HUES48 (cell line): Measurements from ENCODE around the gene BPNT1.

Experiments used
- H3K27ac ChIP-seq: one replicate; pipeline ENCODE4 v1.7.0; 2013; ENCODE audit warnings: low read depth, low read length, inconsistent platforms
- H3K27me3 ChIP-seq: 2 replicates; pipeline ENCODE4 v1.6.1; 2013; ENCODE audit warnings: mild to moderate bottlenecking, low read length; ENCODE audit not compliant: control insufficient read depth, insufficient read depth
- H3K36me3 ChIP-seq: 2 replicates; pipeline ENCODE4 v1.6.1; 2013; ENCODE audit warnings: low read length; ENCODE audit not compliant: control insufficient read depth, insufficient read depth
- H3K4me1 ChIP-seq: 2 replicates; pipeline ENCODE4 v1.6.1; 2013; ENCODE audit warnings: mild to moderate bottlenecking, low read length; ENCODE audit not compliant: control insufficient read depth, insufficient read depth
- H3K4me3 ChIP-seq: 2 replicates; pipeline ENCODE4 v1.5.1; 2013; ENCODE audit warnings: mild to moderate bottlenecking, low read depth, low read length
- H3K9ac ChIP-seq: 2 replicates; pipeline ENCODE4 v1.6.1; 2013; ENCODE audit warnings: mild to moderate bottlenecking, low read depth, low read length, moderate library complexity
- H3K9me3 ChIP-seq: 2 replicates; pipeline ENCODE4 v1.6.1; 2013; ENCODE audit warnings: low read length; ENCODE audit not compliant: control insufficient read depth, insufficient read depth

Gene BPNT1

DNA sequence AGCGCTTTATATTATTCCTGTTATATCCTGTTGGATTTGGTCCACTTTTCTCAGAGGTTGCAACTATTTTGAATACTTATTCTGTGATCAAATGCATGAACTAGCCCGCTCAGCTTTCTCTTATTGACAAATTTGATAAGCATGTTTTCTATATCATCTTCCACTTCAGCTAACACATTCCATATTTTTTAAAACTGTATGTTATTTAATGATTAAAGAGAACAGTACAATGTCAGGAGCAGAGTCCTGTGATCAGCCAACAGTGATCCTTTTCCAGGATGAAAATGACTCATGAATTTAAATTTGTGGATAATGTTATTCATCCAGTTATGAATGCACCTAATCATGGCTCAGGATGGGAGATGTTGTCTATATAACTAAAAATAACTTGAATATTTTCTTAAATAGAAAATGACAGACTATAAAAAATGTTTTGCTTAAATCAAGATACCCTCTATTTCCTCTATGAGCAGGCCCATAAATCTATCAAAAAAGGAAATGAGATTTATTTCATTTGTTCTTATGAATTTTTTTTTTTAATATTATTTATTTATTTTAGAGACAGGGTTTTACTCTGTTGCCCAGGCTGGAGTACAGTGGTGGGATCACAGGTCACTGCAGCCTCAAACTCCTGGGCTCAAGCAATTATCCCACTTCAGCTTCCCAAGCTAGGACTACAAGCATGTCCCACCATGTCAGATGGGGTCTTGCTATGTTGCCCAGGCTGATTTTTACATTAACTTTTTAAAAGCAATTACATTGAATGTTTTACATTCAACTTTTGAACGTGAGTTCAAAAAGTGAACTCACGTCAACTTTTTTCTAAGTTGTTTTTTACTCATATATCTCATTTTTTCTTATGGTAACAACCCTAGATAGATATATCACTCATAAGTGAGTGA, 12.5 kb downstream of the BPNT1 start:
- H3K4me1 ChIP-seq, result no peaks in the 10 kb centered on the region
- no peak overlapping the region for H3K4me3 ChIP-seq
- no peaks in the 10 kb centered on the region for H3K9me3 ChIP-seq
- no peaks in the 10 kb centered on the region for H3K27me3 ChIP-seq
- no peak overlapping the region for H3K27ac ChIP-seq
- no peak overlapping the region for H3K9ac ChIP-seq
- peaks cover 14% of the 10 kb centered on the region for H3K36me3 ChIP-seq

- peaks cover 43% of the 10 kb centered on the region for H3K36me3 ChIP-seq
- H3K9me3 ChIP-seq, result no peaks in the 10 kb centered on the region
- no peak overlapping the region for H3K27ac ChIP-seq
- no peak overlapping the region for H3K4me3 ChIP-seq
- H3K4me1 ChIP-seq, result no peaks in the 10 kb centered on the region
- H3K27me3 ChIP-seq, result no peaks in the 10 kb centered on the region
- no peak overlapping the region for H3K9ac ChIP-seq
Observed at GRCh38 chr1:220067269-220068204, 22.1 kb downstream of the BPNT1 start.

GRCh38 chr1:220062629-220063028, 27.0 kb downstream of the BPNT1 start:
- H3K4me3 ChIP-seq, result no peak overlapping the region
- H3K9me3 ChIP-seq, result no peaks in the 10 kb centered on the region
- peaks cover 41% of the 10 kb centered on the region for H3K36me3 ChIP-seq
- no peak overlapping the region for H3K9ac ChIP-seq
- no peaks in the 10 kb centered on the region for H3K27me3 ChIP-seq
- H3K27ac ChIP-seq, result no peak overlapping the region
- peaks cover 8% of the 10 kb centered on the region for H3K4me1 ChIP-seq

DNA sequence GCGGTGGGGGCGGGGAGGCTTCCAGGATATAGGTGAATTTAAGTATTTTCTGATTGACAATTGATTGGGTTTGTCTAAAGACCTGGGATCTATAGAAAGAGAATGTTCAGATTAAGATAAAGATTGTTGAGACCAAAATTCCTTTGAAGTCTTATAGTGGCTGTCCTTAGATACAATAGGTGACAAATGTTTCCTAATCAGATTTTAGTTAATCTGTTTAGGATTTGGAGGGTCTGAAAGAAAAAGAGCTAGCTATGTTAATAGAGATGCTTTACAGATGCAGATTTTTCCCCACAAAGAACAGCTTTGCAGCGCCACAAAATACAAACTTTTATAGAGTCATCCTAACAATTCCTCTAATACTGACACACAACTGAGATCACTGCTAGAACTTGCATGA, 28.7 kb downstream of the BPNT1 start:
- peak overlapping the region; percentile 28 for H3K27ac ChIP-seq
- no peaks in the 10 kb centered on the region for H3K9me3 ChIP-seq
- 0 out of 2 replicates have a peak overlapping the region, but pooled peaks have one; percentile 2 for H3K4me3 ChIP-seq
- H3K4me1 ChIP-seq, result peaks cover 8% of the 10 kb centered on the region
- no peak overlapping the region for H3K9ac ChIP-seq
- H3K36me3 ChIP-seq, result peaks cover 24% of the 10 kb centered on the region
- no peaks in the 10 kb centered on the region for H3K27me3 ChIP-seq

GRCh38 chr1:220056374-220056773, 33.2 kb downstream of the BPNT1 start:
- Histone ChIP-seq H3K27me3 (no peaks in the 10 kb centered on the region), H3K27ac (no peak overlapping the region), H3K9ac (no peak overlapping the region), H3K36me3 (peaks cover 16% of the 10 kb centered on the region), H3K4me1 (peaks cover 8% of the 10 kb centered on the region), H3K9me3 (no peaks in the 10 kb centered on the region), H3K4me3 (no peak overlapping the region)

- H3K27ac ChIP-seq, result peak within 1 kb of the TSS; percentile 83
- no peaks in the 10 kb centered on the region for H3K4me1 ChIP-seq
- H3K36me3 ChIP-seq, result peaks cover 6% of the 10 kb centered on the region; the same call in 1 of the 2 replicates
- H3K27me3 ChIP-seq, result no peaks in the 10 kb centered on the region
- peak within 1 kb of the TSS; percentile 93 for H3K4me3 ChIP-seq
- peak within 1 kb of the TSS; percentile 80 for H3K9ac ChIP-seq
- no peaks in the 10 kb centered on the region for H3K9me3 ChIP-seq
Observed at GRCh38 chr1:220046052-220046930, 43.3 kb downstream of the BPNT1 start, which contains the start of gene EPRS1. EPRS1 (minus strand) TSS chr1:220046505; CDS start chr1:220046388, 117 bp downstream.

- Histone ChIP-seq H3K27ac (peak overlapping the region; percentile 83), H3K36me3 (peaks cover 6% of the 10 kb centered on the region; the same call in 1 of the 2 replicates), H3K9me3 (no peaks in the 10 kb centered on the region), H3K4me1 (no peaks in the 10 kb centered on the region), H3K9ac (peak overlapping the region; percentile 80), H3K4me3 (peak overlapping the region; percentile 93), H3K27me3 (no peaks in the 10 kb centered on the region)
Observed at GRCh38 chr1:220045356-220046051, 44.1 kb downstream of the BPNT1 start.

GRCh38 chr1:220044678-220045355, 44.8 kb downstream of the BPNT1 start:
- H3K4me3 ChIP-seq, result peak overlapping the region; percentile 93
- no peaks in the 10 kb centered on the region for H3K27me3 ChIP-seq
- no peak overlapping the region for H3K27ac ChIP-seq
- H3K9me3 ChIP-seq, result no peaks in the 10 kb centered on the region
- peaks cover 12% of the 10 kb centered on the region for H3K36me3 ChIP-seq
- H3K9ac ChIP-seq, result no peak overlapping the region
- no peaks in the 10 kb centered on the region for H3K4me1 ChIP-seq

- no peak overlapping the region for H3K9ac ChIP-seq
- peaks cover 23% of the 10 kb centered on the region for H3K36me3 ChIP-seq
- no peaks in the 10 kb centered on the region for H3K4me1 ChIP-seq
- H3K27me3 ChIP-seq, result no peaks in the 10 kb centered on the region
- H3K27ac ChIP-seq, result no peak overlapping the region
- no peak overlapping the region for H3K4me3 ChIP-seq
- H3K9me3 ChIP-seq, result no peaks in the 10 kb centered on the region
Observed at GRCh38 chr1:220043646-220044045, 45.9 kb downstream of the BPNT1 start.
